SKM-1 treated with dmso at 0.1 percent for 144 hours (cell line): ENCODE measurements around the gene RIMS4.

Source experiments
- DNase-seq: peaks from one replicate; lab custom pipeline; 2025; ENCODE audit not compliant: unreplicated experiment; lab: John Stamatoyannopoulos, UW

The RIMS4 gene

GRCh38 chr20:44723391-44723790, 87.0 kb downstream of the RIMS4 start:
- DNase-seq = no peak

DNA sequence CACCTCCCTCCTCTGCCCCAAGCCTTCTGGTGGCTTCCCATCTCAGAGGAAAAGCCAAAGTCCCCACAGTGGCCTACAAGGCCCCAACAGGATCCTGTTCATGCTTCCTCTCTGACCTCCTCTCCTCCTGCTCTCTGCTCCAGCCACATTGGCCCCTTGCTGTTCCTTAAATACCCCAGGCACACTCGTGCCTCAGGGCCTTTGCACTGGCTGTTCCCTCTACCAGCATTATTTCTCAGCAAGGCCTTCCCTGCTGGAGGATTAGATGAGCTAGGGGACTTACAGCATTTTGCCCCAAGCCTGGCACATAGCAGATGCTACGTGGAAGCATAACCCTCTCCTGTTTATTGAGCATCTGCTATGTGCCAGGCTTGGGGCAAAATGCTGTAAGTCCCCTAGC, 87.4 kb downstream of the RIMS4 start:
- DNase-seq = no peak

DNA sequence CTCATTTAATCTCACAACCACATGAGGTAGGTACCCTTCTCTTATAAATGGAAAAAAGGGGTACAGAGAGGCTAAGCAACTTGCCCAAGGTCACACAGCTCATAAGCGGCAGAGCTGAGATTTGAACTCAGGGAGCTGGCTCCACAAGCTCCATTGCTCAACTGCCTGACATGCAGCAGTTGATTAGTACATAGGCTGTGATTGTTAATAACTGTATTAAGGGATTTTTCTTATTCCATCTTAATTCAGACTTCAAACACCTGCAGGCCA, 88.6 kb downstream of the RIMS4 start:
- DNase-seq = no peak

GRCh38 chr20:44720997-44721784, 89.2 kb downstream of the RIMS4 start:
- DNase-seq = no peak

GRCh38 chr20:44720621-44720996, 89.7 kb downstream of the RIMS4 start:
- no peak for DNase-seq

DNA sequence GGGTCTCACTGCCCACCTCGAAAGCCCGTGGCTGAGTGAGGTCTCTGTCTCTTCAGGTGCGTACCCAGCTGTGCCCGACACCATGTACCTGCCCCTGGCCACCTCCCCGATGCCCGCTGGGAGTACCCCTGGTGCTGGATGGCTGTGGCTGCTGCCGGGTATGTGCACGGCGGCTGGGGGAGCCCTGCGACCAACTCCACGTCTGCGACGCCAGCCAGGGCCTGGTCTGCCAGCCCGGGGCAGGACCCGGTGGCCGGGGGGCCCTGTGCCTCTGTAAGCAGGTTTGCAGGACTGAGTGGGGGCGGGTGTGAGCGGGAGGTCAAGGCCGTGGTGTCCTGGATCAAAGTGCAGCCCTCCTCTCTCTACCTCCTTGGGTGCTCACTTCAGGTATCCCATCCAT, 90.5 kb downstream of the RIMS4 start:
- no peak for DNase-seq

- no peak for DNase-seq
Observed at GRCh38 chr20:44717986-44718385, 92.4 kb downstream of the RIMS4 start.

- DNase-seq = no peak
Observed at GRCh38 chr20:44716309-44717106, 93.8 kb downstream of the RIMS4 start.

GRCh38 chr20:44715499-44716308, 94.6 kb downstream of the RIMS4 start:
- no peak for DNase-seq

- DNase-seq = peak; percentile 20
Observed at GRCh38 chr20:44714701-44715498, 95.4 kb downstream of the RIMS4 start, which contains the start of gene CCN5. Gene CCN5 (plus strand): TSS chr20:44715369. CDS start chr20:44715391, 22 bp downstream.

DNA sequence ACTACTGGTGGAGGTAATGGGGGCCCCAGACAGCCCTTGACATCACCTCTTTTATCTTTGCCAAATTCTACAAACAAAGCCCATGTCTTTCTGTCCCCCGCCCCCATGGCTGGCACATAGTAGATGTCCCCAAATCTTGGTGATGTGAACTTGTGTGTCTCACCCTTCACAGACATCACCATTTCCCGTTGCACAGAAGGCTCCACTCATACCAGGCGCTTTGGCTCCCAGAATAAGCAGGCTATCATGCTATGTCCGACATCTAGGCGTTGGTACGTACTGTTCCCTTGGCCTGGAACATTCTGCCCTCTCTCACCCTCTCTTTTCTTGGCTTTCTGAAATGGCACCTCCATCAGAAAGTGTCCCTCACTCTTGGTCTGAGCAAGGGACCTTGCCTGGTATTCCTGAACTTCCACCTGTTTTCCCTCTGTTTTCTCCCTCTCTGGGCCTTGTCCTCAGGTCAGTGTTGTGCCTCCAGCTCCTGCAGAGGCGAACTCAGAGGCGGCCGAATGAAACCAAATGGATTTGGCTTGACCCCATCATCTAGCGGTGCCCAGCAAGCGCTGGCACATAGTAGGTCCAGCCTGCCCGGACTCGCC, 96.1 kb downstream of the RIMS4 start:
- DNase-seq = no peak

GRCh38 chr20:44711237-44711636, 99.1 kb downstream of the RIMS4 start:
- DNase-seq = no peak

- DNase-seq = no peak
Observed at GRCh38 chr20:44709797-44710196, 100.5 kb downstream of the RIMS4 start.

DNA sequence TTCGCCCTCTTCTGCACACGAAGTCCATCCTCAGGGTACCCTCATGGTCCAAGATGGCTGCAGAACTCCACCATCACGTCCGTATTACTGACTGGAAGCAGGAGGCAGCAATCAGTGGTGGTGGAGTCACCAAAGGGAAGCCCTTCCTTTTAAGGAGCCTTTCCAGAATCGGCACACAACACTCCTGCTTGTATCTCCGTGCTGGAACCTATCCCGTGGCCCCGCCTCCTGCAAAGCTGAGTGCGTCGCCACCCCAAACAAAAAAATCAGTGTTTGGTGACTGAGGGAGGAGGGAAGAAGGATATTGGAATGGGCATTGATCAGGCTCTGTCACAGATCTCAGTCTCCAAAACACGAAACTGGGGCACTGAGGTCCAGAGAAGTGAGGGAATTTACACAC, 101.0 kb downstream of the RIMS4 start:
- DNase-seq = no peak

DNA sequence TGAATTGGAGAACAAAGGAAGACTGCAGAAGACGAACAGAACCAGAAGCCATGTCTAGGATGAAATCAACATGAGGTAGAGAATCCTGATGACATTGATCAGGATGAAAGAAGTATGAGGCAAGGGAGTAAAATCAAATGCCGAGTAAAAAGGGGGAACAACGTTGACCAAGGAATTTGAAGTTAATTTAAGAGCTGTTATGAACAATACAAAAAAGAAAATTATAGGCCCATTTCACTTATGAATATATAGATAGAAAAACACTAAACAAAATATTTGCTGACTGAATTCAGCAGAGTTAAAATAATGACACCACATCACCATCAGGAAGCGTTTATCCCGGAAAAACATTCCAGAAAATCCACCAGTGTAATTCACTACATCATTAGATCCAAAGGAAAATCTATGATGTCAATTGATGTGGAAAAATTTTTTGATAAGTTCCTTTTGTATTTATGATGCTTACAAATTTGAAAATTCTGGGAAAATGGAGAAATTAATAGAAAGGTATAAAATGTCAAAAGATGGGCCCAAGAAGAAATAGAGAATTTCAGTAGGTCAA, 103.2 kb downstream of the RIMS4 start:
- no peak for DNase-seq

DNA sequence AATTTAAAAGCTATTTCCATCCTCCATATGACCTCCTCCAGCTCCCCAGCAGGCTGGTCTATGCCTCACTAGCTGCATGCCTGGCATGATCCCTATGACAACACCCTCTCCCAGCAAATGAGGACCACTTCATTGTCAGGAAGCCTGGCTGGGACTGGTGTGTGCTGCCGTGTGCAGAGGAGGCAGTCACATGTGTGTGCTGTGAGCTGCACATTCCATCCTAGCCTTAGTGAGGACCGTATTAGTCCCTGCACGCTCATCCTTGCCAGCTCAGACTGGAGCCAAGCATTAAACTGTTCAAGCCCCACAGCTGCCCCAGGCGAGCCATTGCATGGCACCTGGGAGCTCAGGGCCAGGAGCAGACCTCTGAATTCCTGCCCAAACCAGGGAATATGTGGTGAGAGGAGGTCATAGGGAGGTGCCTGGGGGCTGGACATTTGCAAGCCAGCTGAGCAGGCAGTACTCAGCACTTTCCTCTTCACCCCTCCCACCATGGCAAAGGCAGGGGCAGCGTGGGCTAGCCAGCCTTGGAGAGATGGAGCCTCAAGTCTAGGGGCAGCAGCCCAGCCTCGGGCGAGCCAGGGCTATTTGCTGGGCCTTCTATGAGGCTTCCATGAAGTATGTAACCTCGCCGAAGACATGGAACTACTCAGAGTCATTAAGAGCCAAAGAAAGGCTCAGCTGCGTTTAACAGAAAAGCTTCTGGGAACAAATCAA, 103.9 kb downstream of the RIMS4 start:
- DNase-seq = no peak

- no peak for DNase-seq
Observed at GRCh38 chr20:44705364-44706094, 104.8 kb downstream of the RIMS4 start.

DNA sequence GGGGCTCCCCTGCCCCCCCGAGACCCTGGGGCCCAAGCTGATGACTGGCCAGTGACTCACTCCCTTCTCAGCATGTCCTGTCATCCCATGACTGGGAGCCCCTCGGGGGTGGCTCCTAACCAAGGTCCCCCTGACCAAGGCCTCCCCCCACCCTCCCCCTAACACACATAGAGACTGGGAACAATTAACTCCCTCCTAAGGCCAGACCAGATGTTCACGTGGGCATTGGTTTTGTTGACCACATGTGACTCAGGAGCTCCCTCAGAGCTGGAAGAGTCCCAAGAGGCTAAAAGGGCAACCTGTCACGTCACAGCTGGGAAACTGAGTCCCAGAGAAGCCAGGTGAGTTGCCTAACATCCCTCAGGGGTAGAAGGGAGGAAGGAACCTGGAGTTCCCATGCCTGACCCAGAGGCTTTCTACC, 105.8 kb downstream of the RIMS4 start:
- DNase-seq = no peak

GRCh38 chr20:44703956-44704488, 106.3 kb downstream of the RIMS4 start:
- no peak for DNase-seq
